NCI-H748 treated with DMSO at 0.1 percent for 48 hours (cell line): ENCODE measurements around the gene G0S2.

Experiments
- DNase-seq: peaks from one replicate; lab custom pipeline; 2025; lab: John Stamatoyannopoulos, UW

The G0S2 gene

GRCh38 chr1:209674957-209675564, at the start of gene G0S2:
Gene G0S2, plus strand, starts transcription at chr1:209675412. Its CDS starts 273 bp downstream, at chr1:209675685.
- DNase-seq: peak; percentile 65

GRCh38 chr1:209625791-209626285, 49.4 kb upstream of the G0S2 start:
- no peak for DNase-seq

GRCh38 chr1:209626346-209627026, 48.7 kb upstream of the G0S2 start:
- no peak for DNase-seq

GRCh38 chr1:209627027-209627731, 48.0 kb upstream of the G0S2 start:
- no peak for DNase-seq

GRCh38 chr1:209627732-209628196, 47.4 kb upstream of the G0S2 start:
- peak; percentile 18 for DNase-seq

GRCh38 chr1:209628618-209629299, 46.5 kb upstream of the G0S2 start:
- no peak for DNase-seq

- no peak for DNase-seq
These were observed 45.4 kb upstream of the G0S2 start for GRCh38 chr1:209629621-209630382.

DNA sequence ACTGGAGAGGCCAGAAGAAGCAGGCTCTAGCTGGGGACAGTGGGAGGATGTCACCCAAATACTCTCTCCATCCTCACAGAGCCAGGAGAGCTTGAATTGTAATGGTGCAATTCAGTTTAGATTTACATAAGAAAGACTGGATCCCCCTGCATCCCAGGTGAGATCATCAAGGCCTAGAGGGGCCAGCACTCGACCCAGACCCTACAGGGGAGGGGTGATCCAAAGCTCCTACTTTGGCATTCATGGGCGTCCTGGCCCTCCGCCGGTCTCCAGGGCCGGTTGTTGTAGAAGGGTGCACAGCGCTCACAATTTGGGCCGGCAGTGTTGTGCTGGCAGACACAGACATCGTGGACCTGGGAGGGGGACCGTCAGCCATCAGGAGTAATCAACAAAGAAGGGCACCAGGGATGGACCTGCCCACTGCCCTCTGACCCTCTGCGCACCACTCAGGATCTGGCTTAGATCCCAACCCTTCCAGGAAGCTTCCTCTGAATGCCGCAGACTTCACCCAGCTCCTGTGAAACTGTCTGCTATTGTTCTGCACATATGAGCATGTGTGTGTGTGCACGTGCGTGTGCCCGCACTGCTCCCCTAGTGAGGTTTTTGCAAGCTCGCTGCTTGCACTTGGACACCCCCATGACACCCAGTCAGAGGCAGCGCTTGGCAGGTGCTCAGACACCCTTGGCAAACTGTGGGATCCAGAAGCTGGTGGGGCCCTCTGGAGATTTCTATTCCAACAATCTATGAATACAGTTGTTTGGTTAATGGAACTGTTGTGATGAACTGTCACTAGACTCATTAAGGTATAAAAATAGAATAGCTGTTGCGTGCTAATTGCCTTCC, 44.6 kb upstream of the G0S2 start:
- no peak for DNase-seq

DNA sequence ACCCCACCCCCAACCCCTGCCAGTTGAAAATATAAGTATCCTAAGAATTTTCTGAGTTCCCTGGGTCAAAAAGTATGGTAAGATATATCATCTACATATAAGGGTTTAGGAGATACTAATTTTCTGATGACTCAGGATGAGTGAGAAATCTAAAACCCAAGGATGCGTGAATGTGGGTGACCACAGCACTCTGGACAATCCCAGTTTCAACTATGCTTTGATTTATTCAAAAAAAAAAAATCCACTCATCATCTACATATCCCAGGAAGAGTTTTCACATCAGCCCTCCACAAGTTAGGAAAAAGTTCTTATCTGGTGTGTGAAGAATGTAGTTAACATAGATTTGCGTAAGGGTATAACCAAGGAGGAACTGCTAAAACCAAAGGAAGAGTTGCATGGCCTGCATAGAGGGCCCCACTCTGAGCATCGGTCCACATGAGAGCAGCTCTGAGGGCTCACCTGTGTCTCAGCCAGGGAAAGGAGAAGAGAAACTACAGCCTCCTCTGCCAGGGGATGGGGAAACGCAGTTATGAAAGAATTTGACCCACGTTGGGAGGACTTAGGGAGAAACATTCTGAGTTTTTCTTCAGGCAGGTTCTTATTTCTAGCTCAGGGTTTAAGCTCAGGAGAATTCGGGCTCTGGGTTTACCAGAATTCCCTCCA, 41.7 kb upstream of the G0S2 start:
- DNase-seq: no peak

DNA sequence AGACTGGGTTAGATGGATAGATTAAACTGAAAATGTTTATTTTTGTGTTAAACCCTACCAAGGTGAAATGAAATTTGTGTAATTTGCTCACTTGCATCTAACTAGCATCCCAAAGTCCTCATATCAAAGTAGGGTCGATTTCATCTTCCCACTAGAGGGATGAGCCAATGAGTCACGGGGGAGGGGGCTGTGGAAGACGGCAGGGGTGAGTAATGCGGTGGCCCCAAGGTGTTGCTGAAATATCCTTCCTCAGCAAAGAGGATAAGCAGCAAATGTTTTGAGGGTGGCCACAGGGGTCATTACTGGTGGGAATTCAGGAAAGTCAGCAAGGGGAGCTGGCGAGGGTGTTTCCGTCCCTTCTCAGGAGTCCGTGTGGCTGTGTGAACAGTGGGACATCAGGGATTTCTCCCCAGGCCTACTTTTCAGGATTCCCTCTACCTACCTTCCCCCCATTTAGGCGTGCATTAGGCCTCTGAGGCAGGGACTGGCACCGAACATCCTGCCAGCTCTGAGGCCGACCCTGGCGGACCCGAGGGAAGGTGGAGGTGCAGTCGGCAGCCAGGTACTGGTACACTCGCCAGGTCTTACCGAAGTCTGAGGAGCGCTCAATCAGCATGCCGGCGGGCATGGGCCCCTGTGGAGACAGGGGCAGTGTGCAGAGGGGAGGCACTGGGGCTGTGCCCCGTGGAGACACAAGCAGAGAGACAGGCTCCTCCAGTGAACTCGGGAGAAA, 41.0 kb upstream of the G0S2 start:
- DNase-seq: no peak

GRCh38 chr1:209635850-209636249, 39.4 kb upstream of the G0S2 start:
- no peak for DNase-seq

DNA sequence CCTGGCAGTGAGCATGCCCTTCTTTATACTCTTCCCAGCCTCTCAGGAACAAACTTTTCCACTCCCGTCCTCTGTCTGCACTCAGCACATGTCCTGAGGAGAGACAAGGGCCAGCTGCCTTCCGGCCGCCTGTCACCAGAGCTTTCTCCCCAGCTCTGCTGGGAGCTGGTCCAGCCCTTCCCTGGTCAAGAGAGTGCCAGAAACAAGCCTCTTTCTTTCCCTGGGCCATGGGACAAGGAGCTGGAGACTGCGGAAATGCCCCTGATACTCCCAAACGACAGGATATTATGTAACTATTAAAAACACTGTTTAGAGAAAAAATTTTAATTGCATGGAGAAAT, 33.4 kb upstream of the G0S2 start:
- no peak for DNase-seq

- no peak for DNase-seq
These were observed 32.4 kb upstream of the G0S2 start for GRCh38 chr1:209642816-209643215.

DNA sequence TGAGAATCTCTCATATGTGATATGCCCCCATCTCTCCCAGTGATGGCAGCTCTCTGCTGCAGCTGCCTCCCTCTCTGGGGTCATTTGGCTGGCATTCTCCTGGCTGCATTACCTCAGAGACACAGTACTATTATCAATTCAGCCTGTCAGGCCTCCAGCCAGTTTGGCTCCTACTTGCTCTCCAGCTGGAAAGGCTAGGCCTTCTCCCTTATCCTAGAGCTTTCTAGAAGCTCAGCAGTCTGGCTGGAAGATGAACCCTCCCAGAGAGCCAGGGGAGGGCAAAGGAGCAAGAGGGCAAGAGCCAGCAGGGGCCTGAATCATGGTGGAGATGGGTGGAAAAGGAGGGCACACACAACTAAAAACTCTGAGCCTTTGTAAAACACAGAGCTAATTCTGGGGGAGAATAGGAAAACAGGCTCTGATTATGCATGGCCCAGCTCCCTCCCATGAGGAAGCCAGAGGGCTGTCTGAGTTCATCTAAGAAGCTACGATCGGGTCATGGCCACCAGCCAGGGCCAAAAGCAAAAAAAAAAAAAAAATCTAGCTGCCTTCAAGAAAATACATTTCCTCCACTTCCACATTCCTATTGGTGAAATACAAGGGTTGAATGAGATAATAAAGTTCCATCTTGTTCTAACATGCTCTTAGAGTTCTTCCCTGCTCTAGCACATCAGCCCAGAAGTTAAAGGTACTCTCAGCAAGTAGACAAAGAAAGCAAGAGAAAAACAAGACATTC, 31.8 kb upstream of the G0S2 start:
- no peak for DNase-seq

DNA sequence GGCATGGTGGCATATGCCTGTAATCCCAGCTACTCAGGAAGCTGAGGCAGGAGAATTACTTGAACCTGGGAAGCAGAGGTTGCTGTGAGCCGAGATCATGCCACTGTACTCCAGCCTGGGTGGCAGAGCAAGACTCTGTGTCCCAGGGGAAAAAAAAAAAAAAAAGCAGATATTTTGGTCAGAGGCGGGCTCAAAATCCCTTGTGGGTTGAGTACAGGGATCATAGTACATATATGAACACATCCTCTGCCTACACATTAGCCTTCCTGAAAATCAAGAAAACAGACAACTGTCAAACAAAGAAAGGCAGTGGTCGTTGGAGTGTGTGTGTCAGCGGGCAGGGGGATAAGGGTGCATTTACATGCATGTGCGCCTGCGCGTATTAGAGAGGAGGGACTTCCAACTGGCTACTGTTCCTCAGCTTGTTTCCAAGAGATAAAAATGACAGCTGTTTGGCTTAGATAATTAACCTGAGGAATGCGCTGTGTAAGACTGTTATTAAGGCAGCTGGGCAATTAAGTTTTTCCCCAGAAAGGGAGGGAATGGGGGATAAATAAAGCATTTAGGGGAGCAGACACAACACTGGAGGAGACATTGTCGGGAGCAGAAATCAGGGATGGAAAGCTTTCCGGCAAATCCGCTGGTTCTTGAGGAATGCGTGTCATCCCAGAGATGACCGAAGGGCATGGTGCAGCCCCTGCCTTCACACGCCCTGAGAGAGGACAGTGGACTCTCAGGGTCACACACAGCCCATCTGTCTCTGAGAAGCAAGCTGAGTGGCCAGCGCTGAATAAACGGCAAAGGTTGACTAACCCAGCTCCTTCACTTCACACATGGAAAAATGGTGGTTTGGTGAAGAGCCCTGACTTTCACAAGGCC, 29.4 kb upstream of the G0S2 start:
- DNase-seq: no peak

DNA sequence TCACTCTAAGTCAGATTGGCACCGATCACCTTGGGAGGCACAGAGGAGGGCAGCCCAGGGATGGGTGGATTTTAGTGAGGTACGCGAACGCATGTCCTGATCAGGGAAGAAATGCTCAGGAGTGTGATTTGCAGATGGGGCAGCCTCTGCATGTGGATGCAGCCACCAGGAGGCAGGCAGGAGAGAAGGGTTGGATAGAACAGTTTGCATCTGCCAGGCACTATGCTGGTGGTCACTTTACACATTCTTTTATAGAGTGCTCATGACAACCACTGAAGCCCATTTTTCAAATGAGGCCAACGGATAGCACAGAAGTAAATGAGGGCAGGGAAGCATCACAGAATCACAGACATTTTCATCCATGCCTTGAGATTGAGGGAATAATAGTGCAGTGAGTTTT, 28.7 kb upstream of the G0S2 start:
- no peak for DNase-seq

DNA sequence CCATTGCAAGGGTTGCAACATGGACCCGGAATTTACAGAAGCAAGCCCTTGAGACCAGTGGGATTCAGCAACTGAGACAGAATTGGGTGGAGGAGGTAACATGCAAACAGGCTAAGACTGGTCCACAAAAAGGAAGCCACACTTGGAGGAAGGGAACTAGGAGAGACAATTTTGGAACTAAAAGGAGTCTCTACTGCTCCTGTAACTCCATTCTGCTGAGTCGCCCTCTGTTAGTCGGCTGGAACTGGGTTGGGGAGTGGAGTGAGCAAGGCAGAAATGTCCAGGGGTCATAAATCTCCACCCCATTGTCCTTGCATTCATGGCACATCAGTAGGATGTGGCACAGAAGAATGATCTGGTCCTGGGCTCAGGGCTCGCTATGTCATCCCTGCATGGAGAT, 28.1 kb upstream of the G0S2 start:
- no peak for DNase-seq

DNA sequence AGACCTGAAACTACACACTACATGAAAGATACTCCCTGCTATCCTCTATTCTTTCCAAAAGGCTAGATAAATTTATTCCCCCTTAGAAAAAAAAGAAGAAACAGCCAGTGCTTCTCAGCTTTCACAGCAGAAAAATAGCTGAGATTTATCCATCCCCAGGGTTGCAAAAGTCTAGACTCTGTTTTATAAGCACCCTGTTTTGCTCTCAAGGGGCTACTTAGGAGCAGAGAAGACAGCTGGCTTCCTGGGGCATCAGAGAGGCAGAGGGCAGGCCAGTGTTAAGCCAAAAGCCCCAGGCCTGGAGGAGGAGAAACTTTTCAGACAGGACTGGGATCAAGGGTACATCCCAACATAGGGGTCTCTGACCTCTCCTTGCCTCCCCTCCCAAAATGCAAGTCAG, 26.9 kb upstream of the G0S2 start:
- DNase-seq: no peak
